NCI-H128 (cell line): ENCODE results near the gene CCL27.

ENCODE experiments used
- DNase-seq: peaks from one replicate; lab custom pipeline; 2025; ENCODE audit not compliant: unreplicated experiment; lab: John Stamatoyannopoulos, UW

The CCL27 gene

GRCh38 chr9:34684816-34685215 lies 22.4 kb upstream of the CCL27 start:
- DNase-seq, result no peak

- no peak for DNase-seq
These were observed 21.7 kb upstream of the CCL27 start for GRCh38 chr9:34684145-34684544.

GRCh38 chr9:34675869-34676268 lies 13.4 kb upstream of the CCL27 start:
- no peak for DNase-seq

- peak; percentile 23 for DNase-seq
These were observed 12.7 kb upstream of the CCL27 start for GRCh38 chr9:34675048-34675714.

DNA sequence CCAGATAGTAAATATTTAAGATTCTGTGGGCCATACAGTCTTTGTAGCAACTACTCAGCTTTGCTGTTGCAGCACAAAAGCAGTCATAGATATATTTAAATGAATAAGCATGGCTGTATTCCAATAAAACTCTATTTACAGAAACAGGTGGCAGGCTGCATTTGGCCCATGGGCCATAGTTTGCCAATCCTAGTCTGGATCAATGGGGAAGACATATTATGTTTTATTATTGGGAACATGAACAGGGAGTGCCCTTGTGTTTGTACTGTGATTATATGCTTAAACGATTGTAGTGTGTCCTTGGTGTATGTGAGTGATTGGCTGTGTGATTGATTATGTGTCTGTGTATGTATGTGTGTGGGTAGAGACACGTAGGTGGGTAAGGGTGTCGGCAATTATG lies 12.0 kb upstream of the CCL27 start:
- no peak for DNase-seq

DNA sequence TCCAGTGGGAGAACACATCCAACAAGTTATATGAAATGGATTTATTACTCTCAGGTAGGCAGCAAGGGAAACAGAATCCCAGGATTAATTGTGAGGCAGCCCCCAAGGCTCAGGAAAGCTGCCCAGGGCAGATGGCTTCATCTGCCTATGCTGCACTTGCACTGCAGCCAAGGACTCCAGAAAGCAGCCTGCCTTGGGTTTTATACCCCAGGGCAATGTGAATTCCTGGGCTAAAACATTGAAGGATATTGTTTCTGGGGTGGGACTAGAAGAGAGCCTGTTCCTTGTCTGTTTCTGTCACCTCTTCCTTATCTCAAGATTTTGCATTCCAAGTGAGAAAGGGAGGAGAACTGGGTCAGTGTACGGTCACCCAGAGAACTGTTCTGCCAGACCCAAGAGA lies 8.8 kb upstream of the CCL27 start:
- DNase-seq, result no peak

- DNase-seq, result no peak
These were observed 7.5 kb upstream of the CCL27 start for GRCh38 chr9:34669809-34670562.

- DNase-seq, result peak; percentile 91
These were observed 3.2 kb upstream of the CCL27 start for GRCh38 chr9:34665381-34666250.

DNA sequence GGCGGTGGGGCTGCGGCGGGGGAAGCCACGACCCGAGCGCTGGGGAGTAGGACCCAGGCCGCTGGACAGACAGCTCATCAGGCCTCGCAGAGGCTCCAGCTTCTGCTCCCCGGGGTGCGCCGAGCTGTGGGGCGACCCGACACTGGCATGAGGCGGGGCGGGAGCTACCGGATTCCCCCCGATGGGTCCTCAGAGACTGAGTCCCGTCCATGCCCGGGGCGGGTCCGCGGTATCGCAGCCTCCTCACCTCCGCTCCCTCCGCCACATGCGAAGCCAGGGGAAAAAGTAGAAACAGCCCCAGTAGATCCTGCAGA lies 2.6 kb upstream of the CCL27 start:
- no peak for DNase-seq

GRCh38 chr9:34664281-34665066 lies 2.0 kb upstream of the CCL27 start:
- no peak for DNase-seq

GRCh38 chr9:34663303-34663605 lies 797 bp upstream of the CCL27 start:
- no peak for DNase-seq

- no peak for DNase-seq
These were observed 2.7 kb downstream of the CCL27 start for GRCh38 chr9:34659592-34660253.

DNA sequence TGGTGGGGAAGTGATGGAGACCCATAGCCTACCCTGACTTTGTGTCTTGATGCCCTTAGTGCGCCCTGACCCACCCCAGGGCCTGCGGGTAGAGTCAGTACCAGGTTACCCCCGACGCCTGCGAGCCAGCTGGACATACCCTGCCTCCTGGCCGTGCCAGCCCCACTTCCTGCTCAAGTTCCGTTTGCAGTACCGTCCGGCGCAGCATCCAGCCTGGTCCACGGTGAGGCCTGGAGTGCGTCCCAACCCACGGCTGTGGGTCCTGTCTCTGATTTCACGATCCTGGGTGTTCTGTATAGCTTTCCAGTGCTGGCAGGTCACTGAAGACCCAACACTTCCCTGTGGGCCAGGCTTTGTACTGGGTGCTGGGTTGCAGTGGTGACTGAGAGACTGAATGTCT lies 4.0 kb downstream of the CCL27 start:
- DNase-seq, result no peak

DNA sequence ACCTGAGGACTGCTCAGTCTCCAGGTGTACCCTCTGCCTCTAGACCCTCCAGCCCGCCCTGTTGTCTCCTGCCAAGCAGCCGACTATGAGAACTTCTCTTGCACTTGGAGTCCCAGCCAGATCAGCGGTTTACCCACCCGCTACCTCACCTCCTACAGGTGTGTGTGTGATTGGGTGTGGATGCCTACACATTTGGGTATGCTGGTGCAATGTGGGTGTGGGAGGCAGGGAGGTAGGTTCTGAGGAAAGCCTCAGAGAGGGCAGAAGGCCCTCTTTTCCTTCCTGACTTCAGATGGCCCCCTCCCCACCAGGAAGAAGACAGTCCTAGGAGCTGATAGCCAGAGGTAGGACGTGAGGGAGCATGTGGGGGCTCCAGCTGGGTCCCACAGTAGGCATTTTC lies 5.5 kb downstream of the CCL27 start:
- DNase-seq, result no peak

DNA sequence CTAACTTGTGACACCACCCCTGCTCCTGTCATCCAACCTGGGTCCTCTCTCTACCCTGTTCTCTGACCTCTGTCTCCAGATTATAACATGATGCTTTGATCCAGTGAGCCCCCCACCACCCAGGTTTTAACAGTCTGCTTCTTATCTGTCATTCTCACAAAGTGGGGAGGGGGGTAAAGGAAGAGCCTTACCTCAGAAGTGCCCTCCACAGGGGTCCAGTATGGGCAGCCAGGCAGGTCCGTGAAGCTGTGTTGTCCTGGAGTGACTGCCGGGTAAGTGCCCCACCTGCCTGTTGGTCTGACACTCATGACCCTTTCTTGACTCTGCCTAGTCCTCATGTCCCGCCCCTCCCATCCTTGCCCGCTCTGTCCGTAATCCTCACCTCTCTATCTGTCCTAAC lies 7.1 kb downstream of the CCL27 start:
- DNase-seq, result no peak

- no peak for DNase-seq
These were observed 8.0 kb downstream of the CCL27 start for GRCh38 chr9:34654323-34655051.

DNA sequence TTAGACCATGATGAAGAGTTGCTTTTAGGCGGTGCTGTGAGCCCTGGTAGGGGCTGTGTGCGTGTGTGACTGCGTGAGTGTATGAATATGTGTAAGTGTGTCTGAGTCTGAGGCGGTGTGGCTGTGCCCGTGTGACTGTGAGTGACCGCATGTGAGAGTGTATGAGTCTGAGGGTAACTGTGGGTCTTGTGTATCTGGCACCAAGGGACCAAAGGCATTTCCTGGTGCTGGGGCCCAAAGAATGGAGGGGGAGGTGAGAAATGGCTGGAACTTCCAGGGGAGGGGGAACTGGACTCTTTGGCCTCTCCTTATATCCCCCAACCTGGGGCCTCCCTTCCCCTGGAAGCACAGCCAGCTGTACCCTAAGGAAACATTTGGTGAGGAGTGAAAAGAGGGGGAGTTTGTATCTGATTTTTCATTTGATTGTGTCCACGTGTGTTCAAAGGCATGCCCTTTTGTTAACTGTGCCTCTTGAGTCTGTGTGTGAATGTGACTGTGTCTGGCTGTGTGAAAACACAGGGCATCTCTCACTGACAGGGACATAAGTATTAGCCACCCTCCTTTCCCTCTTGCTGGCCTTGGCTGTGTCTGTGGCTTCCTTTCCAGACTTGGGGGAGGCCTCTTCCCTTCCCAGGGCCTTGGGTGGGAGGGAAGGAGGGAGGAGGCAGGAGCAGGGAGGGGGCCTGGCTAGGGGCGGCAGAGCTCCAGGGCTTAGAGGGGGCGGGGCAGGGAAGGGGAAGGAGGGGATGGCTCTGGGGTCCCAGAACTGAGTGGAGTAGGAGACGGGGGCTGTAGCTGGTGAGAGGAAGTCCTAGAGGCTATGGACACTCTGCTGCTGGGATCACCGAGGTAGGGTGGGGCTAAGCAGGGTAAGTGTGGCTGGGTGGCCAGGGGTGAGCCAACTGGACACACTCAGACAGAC lies 9.0 kb downstream of the CCL27 start:
- DNase-seq, result no peak

DNA sequence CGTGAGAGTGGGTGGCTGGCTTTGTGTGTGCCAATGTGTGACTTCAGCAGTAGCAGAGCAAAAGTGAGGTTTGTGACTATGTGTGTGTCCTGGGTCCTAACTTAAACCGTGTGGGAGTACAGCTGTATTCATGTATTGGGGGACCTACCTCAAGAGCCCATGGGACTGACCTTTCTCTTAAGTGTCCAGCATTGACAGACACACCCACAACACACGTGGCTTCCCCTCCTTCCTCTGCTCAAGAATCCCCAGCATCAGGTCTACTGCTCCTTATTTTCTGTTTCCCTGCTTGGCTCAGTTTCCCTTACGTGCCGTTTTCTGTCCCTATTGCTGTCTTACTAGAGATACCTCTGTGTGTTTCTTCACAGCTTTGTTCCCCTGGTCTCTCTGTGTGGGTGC lies 9.9 kb downstream of the CCL27 start:
- DNase-seq, result no peak
